Fibroblast of lung (primary cell): ENCODE data around the gene TRAF3.

Experiments
- EZH2 ChIP-seq: IDR thresholded peaks from 2 replicates; pipeline ENCODE4 v1.5.1; 2012; ENCODE audit warnings: low read length, control low read depth, mild to moderate bottlenecking; ENCODE audit errors: missing control alignments
- TF ChIP-seq, protein P1 (sequence below), 2 donors: IDR thresholded peaks in 1 of 2; conservative IDR thresholded peaks in 1 of 2; 1 replicate in 1 of 2; 2 replicates in 1 of 2; pipeline ENCODE4 v1.5.1; 2011 to 2012; ENCODE audit warnings: low read length in 2 of 2, control low read depth in 1 of 2, inconsistent platforms in 1 of 2, low read depth in 1 of 2, mild to moderate bottlenecking in 1 of 2

GRCh38 chr14:102769049-102769327 lies 8.3 kb upstream of the TRAF3 start:
- TF ChIP-seq, protein P1, sequence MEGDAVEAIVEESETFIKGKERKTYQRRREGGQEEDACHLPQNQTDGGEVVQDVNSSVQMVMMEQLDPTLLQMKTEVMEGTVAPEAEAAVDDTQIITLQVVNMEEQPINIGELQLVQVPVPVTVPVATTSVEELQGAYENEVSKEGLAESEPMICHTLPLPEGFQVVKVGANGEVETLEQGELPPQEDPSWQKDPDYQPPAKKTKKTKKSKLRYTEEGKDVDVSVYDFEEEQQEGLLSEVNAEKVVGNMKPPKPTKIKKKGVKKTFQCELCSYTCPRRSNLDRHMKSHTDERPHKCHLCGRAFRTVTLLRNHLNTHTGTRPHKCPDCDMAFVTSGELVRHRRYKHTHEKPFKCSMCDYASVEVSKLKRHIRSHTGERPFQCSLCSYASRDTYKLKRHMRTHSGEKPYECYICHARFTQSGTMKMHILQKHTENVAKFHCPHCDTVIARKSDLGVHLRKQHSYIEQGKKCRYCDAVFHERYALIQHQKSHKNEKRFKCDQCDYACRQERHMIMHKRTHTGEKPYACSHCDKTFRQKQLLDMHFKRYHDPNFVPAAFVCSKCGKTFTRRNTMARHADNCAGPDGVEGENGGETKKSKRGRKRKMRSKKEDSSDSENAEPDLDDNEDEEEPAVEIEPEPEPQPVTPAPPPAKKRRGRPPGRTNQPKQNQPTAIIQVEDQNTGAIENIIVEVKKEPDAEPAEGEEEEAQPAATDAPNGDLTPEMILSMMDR (conservative IDR thresholded peaks at IDR 0.05 in 1 of 2, IDR thresholded peaks at IDR 0.05 in 1 of 2; ENCODE audit: low read depth in 1 of 2, low read length in 2 of 2): no peak
- TF ChIP-seq EZH2: no peak
